ENCODE results near the gene SPPL2B. TPM values are rescaled to one million over a fixed set of nuclear protein-coding genes. Genes with fewer than 3 reads are reported as not detected.

SPPL2B gene
- total and polyA plus RNA-seq, 10 donors, result 40.5 to 111 (median 78.1) TPM

DNA sequence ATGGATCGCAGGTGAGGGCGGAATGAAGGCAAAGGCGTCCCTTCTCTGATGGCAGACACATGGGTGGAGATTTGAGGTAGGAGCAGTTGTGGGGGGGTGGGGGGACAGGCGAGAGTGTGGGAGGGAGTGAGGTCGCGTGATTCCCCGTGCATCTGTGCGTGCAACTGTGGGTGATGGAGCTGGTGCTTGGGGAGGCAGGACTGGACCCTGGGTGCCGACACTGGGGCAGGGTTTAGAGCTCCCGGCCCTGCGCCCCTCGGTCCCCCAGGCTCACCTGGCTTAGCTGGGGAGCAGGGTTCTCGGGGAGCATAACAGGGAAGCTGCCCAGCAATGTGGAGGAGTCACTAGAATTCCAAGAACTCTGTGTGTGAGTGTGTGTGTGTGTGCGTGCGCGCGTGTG lies 34.9 kb downstream of the SPPL2B start:
- DNase-seq, result no peak
- Histone ChIP-seq H3K36me3 (no peaks in the 10 kb centered on the region), H3K27ac (no peak overlapping the region), H3K9me3 (peaks cover 0 to 4% (median 0%) of the 10 kb centered on the region in 8 donors), H3K4me1 (peaks cover 0 to 16% (median 0%) of the 10 kb centered on the region in 6 donors), H3K4me3 (no peak overlapping the region), H3K27me3 (replicated peaks in 1 of 7) (peaks cover 0 to 61% (median 26%) of the 10 kb centered on the region in 7 donors)
- WGBS, 5 donors, result 75 to 90% (median 88%) methylated on average over 17 of the region's 17 CpGs
- TF ChIP-seq POLR2AphosphoS5 (IDR thresholded peaks at IDR 0.05), result no peak
- no peak for TF ChIP-seq POLR2A (IDR thresholded peaks at IDR 0.05)
- TF ChIP-seq, protein P1, sequence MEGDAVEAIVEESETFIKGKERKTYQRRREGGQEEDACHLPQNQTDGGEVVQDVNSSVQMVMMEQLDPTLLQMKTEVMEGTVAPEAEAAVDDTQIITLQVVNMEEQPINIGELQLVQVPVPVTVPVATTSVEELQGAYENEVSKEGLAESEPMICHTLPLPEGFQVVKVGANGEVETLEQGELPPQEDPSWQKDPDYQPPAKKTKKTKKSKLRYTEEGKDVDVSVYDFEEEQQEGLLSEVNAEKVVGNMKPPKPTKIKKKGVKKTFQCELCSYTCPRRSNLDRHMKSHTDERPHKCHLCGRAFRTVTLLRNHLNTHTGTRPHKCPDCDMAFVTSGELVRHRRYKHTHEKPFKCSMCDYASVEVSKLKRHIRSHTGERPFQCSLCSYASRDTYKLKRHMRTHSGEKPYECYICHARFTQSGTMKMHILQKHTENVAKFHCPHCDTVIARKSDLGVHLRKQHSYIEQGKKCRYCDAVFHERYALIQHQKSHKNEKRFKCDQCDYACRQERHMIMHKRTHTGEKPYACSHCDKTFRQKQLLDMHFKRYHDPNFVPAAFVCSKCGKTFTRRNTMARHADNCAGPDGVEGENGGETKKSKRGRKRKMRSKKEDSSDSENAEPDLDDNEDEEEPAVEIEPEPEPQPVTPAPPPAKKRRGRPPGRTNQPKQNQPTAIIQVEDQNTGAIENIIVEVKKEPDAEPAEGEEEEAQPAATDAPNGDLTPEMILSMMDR (IDR thresholded peaks at IDR 0.05 in 8 of 11, conservative IDR thresholded peaks at IDR 0.05 in 3 of 11), result no peak
- intact Hi-C loops (cut with DNase I; ENCODE audit: low total_unique reads), result no loop called here

DNA sequence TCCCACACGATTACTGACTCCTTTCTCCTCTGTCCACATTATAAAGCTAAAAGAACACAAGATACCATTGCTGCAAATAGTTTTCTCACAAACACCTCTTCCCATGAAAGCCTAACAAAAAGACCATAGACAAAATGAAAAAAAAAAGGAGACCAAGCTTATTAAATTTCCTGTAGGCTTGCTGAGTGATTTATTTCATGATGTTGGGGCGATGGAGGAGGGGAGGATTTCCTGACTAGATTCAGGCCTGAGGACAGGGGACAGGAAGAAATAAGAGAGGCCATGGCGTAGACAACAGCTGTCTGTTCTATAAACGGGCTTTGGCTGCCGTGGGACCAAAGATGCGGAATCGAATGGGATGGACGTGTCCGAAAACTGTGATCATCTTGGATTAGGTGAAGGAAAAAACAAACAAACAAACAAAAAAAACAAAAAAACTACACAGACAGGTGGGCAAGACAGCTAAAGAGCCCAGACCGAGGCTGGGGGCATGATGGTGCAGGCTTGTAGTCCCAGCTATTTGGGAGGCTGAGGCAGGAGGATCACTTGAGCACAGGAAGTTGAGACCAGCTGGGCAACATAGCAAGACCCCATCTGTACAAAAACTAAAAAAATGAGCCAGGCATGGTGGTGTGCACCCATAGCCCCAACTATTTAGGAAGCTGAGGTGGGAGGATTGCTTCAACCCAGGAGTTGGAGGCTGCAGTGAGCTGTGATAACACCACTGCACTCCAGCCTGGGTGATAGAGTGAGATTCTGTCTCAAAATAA lies 36.9 kb downstream of the SPPL2B start:
- Histone ChIP-seq H3K9me3 (peaks cover 0 to 16% (median 6%) of the 10 kb centered on the region in 8 donors), H3K27me3 (replicated peaks in 1 of 7) (peaks cover 0 to 59% (median 20%) of the 10 kb centered on the region in 7 donors), H3K27ac (no peak overlapping the region), H3K36me3 (no peaks in the 10 kb centered on the region), H3K4me1 (peaks cover 0 to 11% (median 0%) of the 10 kb centered on the region in 6 donors), H3K4me3 (no peak overlapping the region)
- TF ChIP-seq POLR2AphosphoS5 (IDR thresholded peaks at IDR 0.05), result no peak
- no peak for TF ChIP-seq POLR2A (IDR thresholded peaks at IDR 0.05)
- TF ChIP-seq, protein P1 (IDR thresholded peaks at IDR 0.05 in 8 of 11, conservative IDR thresholded peaks at IDR 0.05 in 3 of 11), result no peak
- 25 to 34% (median 31%) methylated on average over 10 of the region's 10 CpGs for WGBS, 5 donors
- no peak for DNase-seq
- intact Hi-C loops (cut with DNase I; ENCODE audit: low total_unique reads), result no loop called here

DNA sequence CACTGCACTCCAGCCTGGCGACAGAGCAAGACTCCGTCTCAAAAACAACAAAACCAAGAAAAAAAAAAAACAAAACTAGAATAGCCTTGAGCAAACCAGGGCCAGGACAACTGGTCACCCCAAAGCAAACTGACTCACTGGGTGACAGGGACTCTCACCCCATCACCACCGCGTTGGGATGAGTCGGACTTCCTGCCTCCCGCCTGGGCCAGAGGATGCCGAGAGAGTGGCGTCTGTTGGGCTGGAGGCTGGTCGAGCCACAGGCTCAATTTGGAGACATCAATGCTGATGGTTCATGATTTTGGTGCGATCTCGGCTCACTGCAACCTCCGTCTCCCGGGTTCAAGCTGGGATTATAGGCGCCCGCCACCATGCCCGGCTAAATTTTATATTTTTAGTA lies 43.2 kb downstream of the SPPL2B start:
- H3K4me3 ChIP-seq, result no peak overlapping the region
- H3K36me3 ChIP-seq, result no peaks in the 10 kb centered on the region
- TF ChIP-seq POLR2AphosphoS5 (IDR thresholded peaks at IDR 0.05) (no peak), POLR2A (IDR thresholded peaks at IDR 0.05) (no peak)
- TF ChIP-seq, protein P1 (IDR thresholded peaks at IDR 0.05 in 8 of 11, conservative IDR thresholded peaks at IDR 0.05 in 3 of 11), result no peak
- DNase-seq, result no peak
- intact Hi-C loops (cut with DNase I; ENCODE audit: low total_unique reads), result no loop called here
- peaks cover 0 to 14% (median 6%) of the 10 kb centered on the region in 8 donors for H3K9me3 ChIP-seq
- H3K27me3 ChIP-seq (replicated peaks in 1 of 7), result peaks cover 0 to 25% (median 0%) of the 10 kb centered on the region in 7 donors
- WGBS, 5 donors, result 71 to 82% (median 76%) methylated on average over 16 of the region's 16 CpGs
- H3K4me1 ChIP-seq, result no peaks in the 10 kb centered on the region
- H3K27ac ChIP-seq, result no peak overlapping the region

DNA sequence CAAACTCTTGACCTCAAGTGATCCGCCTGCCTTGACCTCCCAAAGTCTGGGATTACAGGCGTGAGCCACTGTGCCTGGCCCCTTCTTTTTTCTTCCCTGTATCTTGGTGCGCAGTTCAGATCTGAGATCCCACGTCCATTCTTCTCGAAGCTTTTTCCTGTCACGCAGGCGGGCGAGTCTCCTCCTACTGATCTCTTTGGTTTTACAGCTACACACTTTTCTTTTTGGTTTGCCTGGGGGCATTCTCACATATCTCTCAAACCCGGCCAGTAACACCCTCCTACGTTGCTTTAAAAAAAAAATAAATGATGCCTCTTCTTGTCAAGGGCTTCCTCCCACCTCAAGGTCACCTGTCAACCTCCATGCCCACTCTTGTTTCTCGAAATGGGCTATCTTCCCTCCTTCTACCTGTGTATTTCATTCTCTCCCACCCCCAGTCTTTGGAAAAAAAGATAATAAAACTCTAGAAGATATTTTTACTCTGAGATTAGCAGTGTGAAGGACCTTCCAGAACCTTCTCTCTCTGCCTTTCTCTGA lies 43.7 kb downstream of the SPPL2B start:
- intact Hi-C loops (cut with DNase I; ENCODE audit: low total_unique reads), result no loop called here
- DNase-seq, result no peak
- Histone ChIP-seq H3K4me3 (no peak overlapping the region), H3K9me3 (peaks cover 0 to 12% (median 6%) of the 10 kb centered on the region in 8 donors), H3K36me3 (no peaks in the 10 kb centered on the region), H3K27me3 (replicated peaks in 1 of 7) (peaks cover 0 to 25% (median 0%) of the 10 kb centered on the region in 7 donors), H3K27ac (no peak overlapping the region), H3K4me1 (no peaks in the 10 kb centered on the region)
- TF ChIP-seq POLR2A (IDR thresholded peaks at IDR 0.05), result no peak
- no peak for TF ChIP-seq POLR2AphosphoS5 (IDR thresholded peaks at IDR 0.05)
- TF ChIP-seq, protein P1 (IDR thresholded peaks at IDR 0.05 in 8 of 11, conservative IDR thresholded peaks at IDR 0.05 in 3 of 11), result no peak
- WGBS, 5 donors, result 61 to 70% (median 61%) methylated on average over 11 of the region's 11 CpGs
